ENCODE data around the gene CDH5. TPM values are rescaled to one million over a fixed set of nuclear protein-coding genes. Genes with fewer than 3 reads are reported as not detected.

CDH5 gene
- total RNA-seq, 1 donor from 2014 or later = 13.5 TPM

GRCh38 chr16:66409156-66409555 lies 42.7 kb downstream of the CDH5 start:
- no peak for DNase-seq (ENCODE audit: low spot score)
- ATAC-seq = no peak

GRCh38 chr16:66412182-66412581 lies 45.7 kb downstream of the CDH5 start:
- ATAC-seq (no peak), DNase-seq (ENCODE audit: low spot score) (no peak)

- ATAC-seq = no peak
- DNase-seq (ENCODE audit: low spot score) = no peak
These were observed 48.4 kb downstream of the CDH5 start for GRCh38 chr16:66414891-66415290.

- DNase-seq (ENCODE audit: low spot score) = no peak
- no peak for ATAC-seq
These were observed 49.6 kb downstream of the CDH5 start for GRCh38 chr16:66416136-66416535.

- ATAC-seq = no peak
- DNase-seq (ENCODE audit: low spot score) = no peak
These were observed 50.6 kb downstream of the CDH5 start for GRCh38 chr16:66416939-66417700.

GRCh38 chr16:66418165-66418962 lies 51.9 kb downstream of the CDH5 start:
- no peak for ATAC-seq
- no peak for DNase-seq (ENCODE audit: low spot score)

GRCh38 chr16:66419527-66419926 lies 53.0 kb downstream of the CDH5 start:
- ATAC-seq (no peak), DNase-seq (ENCODE audit: low spot score) (no peak)

GRCh38 chr16:66420396-66420795 lies 53.9 kb downstream of the CDH5 start:
- ATAC-seq = no peak
- no peak for DNase-seq (ENCODE audit: low spot score)

GRCh38 chr16:66421891-66422290 lies 55.4 kb downstream of the CDH5 start:
- DNase-seq (ENCODE audit: low spot score) (no peak), ATAC-seq (no peak)

GRCh38 chr16:66422366-66422765 lies 55.9 kb downstream of the CDH5 start:
- ATAC-seq (no peak), DNase-seq (ENCODE audit: low spot score) (no peak)

- DNase-seq (ENCODE audit: low spot score) (no peak), ATAC-seq (no peak)
These were observed 56.7 kb downstream of the CDH5 start for GRCh38 chr16:66423177-66423576.

GRCh38 chr16:66425651-66426050 lies 59.2 kb downstream of the CDH5 start:
- ATAC-seq (no peak), DNase-seq (ENCODE audit: low spot score) (no peak)

GRCh38 chr16:66426112-66427035 lies 59.9 kb downstream of the CDH5 start:
- DNase-seq (ENCODE audit: low spot score) = no peak
- ATAC-seq = peak; percentile 55

- DNase-seq (ENCODE audit: low spot score) (no peak), ATAC-seq (peak; percentile 81)
These were observed 60.8 kb downstream of the CDH5 start, which contains the start of gene BEAN1 for GRCh38 chr16:66427036-66427860. Gene BEAN1 (plus strand): TSS chr16:66427295. CDS start chr16:66437677, 10,382 bp downstream.

- ATAC-seq = peak; percentile 28
- no peak for DNase-seq (ENCODE audit: low spot score)
These were observed 61.6 kb downstream of the CDH5 start for GRCh38 chr16:66427871-66428681.

GRCh38 chr16:66428682-66429251 lies 62.3 kb downstream of the CDH5 start:
- ATAC-seq = no peak
- DNase-seq (ENCODE audit: low spot score) = no peak

- no peak for ATAC-seq
- DNase-seq (ENCODE audit: low spot score) = no peak
These were observed 62.9 kb downstream of the CDH5 start for GRCh38 chr16:66429290-66429962.

GRCh38 chr16:66430214-66430613 lies 63.7 kb downstream of the CDH5 start:
- DNase-seq (ENCODE audit: low spot score) = no peak
- no peak for ATAC-seq

Measured in left lobe of liver (tissue), 2 donors.